C4-2B (cell line): ENCODE measurements around the gene SNN.

Experiments used
- H3K27ac ChIP-seq: fragments of 450-650 bp; 2 replicates; pipeline ENCODE4 v1.5.1; 2017
- CTCF ChIP-seq: fragments of 450-650 bp; conservative IDR thresholded peaks from 2 replicates; pipeline ENCODE4 v1.5.1; 2017; ENCODE audit warnings: mild to moderate bottlenecking
- ZFX ChIP-seq: fragments of 450-650 bp; IDR thresholded peaks from 2 replicates; pipeline ENCODE4 v1.6.1; 2017

Gene SNN

DNA sequence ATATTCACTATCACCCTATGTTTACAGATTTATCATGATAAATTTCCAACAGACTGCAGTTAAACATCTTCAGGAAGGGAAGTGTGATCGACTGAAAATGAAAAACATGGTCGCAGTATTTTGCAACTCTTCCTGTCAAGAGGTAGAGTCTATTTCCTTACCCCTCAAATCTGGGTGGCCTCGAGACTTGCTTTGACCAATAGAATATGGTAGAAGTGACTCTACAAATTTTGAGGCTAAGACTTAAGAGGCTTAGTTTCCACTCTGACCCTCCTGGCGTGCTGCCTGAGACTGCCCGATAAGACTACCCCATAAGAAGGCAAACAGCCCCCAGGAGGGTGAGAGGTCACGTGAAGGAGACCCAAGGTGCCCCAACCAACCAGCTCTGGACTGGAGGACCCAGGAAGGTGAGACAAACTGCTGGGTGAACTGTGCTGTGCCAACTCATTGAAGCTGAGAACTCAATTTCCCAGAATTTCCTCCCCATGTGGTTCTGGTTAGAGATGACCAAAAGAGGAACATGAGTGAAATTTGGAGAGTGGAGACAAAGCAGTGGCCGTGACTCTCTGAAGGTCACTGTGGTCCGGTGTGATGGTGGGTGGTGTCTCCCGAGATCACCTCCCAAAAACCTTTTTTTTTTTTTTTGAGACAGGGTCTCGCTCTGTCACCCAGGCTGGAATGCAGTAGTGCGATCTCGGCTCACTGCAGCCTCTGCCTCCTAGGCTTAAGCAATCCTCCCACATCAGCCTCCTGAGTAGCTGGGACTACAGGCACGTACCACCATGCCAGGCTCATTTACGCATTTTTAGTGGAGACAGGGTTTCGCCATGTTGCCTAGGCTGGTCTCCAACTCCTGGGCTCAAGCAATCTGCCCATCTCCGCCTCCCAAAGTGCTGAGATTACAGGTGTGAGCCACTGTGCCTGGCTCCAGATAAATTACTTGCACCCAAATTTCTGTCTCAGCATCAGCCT lies 43.3 kb upstream of the SNN start:
- H3K27ac ChIP-seq: no peak overlapping the region
- no peak for TF ChIP-seq ZFX
- no peak for TF ChIP-seq CTCF

DNA sequence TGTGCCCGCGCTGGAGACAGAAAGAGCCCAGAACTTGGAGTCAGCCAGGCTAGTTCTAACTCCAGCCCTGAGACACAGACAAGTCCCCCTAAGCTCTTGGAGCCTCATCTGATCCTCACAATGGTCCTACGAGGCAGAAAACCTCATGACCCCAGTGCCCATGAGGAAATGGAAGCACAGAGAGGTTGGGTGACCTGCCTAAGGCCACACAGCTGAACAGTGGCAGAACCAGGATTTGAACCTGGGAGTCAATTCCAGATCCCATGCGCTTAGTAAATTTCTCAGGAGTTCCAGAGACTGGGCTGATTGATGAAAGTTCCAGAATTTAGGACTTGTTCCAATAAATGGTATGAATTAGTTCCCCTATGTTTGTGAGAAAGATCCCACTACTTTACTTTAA lies 42.5 kb upstream of the SNN start:
- H3K27ac ChIP-seq: no peak overlapping the region
- TF ChIP-seq CTCF (no peak), ZFX (no peak)

DNA sequence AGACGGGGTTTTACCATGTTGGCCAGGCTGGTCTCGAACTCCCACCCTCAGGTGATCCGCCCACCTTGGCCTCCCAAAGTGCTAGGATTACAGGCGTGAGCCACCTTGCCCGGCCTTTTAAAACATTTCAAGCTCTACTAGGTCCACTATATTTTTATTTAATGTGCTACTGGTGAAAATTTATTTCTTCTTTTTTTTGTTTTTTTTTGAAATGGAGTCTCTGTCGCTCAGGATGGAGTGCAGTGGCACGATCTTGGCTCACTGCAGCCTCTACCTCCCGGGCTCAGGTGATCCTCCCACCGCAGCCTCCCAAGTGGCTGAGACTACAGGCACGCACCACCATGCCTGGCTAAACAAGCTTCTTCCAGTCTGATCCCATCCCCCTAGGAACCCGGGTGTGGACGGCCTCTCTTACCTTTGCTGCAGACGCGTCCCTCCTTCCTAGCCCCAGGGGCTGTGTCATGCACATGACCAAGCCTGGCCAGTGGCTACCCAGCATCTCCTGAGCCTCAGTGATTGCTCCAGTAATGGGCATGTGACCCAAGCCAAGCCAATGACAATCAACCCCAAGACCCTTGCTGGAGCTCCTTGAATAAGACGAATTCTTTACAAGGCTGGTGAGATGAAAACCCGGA lies 41.5 kb upstream of the SNN start:
- no peak for TF ChIP-seq ZFX
- no peak for TF ChIP-seq CTCF
- no peak overlapping the region for H3K27ac ChIP-seq

- H3K27ac ChIP-seq: no peak overlapping the region
- TF ChIP-seq CTCF: no peak
- no peak for TF ChIP-seq ZFX
Observed at GRCh38 chr16:11627292-11627663, 41.0 kb upstream of the SNN start.

- H3K27ac ChIP-seq: no peak overlapping the region
- TF ChIP-seq ZFX: no peak
- TF ChIP-seq CTCF: no peak
Observed at GRCh38 chr16:11627822-11628457, 40.3 kb upstream of the SNN start.

GRCh38 chr16:11629071-11630030 lies 38.9 kb upstream of the SNN start:
- no peak overlapping the region for H3K27ac ChIP-seq
- TF ChIP-seq ZFX: no peak
- TF ChIP-seq CTCF: no peak
